ENCODE data around the gene NENF.

GRCh38 chr1:212437179-212437798, 4.6 kb downstream of the NENF start:
- TF ChIP-seq CTCF (conservative IDR thresholded peaks at IDR 0.05 in 1 of 2, IDR thresholded peaks at IDR 0.05 in 1 of 2; ENCODE audit: low read depth in 1 of 2, low read length in 2 of 2), result no peak
- TF ChIP-seq EZH2 (IDR thresholded peaks at IDR 0.05; ENCODE audit: low read length, missing control alignments), result no peak
